ENCODE results near the gene MCTP1. TPM values are rescaled to one million over a fixed set of nuclear protein-coding genes. Genes with fewer than 3 reads are reported as not detected.

Gene MCTP1
- total RNA-seq, 1 experiment from 2014 or later = 2.5 TPM

- H3K9ac ChIP-seq (ENCODE audit: extremely low read depth, insufficient read length, low read length) = no peak overlapping the region
- H3K27ac ChIP-seq (ENCODE audit: insufficient read length, low read depth, low read length) = no peak overlapping the region
- no peak overlapping the region for H3T11ph ChIP-seq (ENCODE audit: low read length)
- no peak overlapping the region for H2BK120ac ChIP-seq (ENCODE audit: low read depth, low read length, poor library complexity, severe bottlenecking)
- no peak overlapping the region for H3K14ac ChIP-seq (ENCODE audit: insufficient read depth, low read length)
- H3K27me3 ChIP-seq (ENCODE audit: insufficient read depth, low read length) = no peaks in the 10 kb centered on the region
- H2AK5ac ChIP-seq (ENCODE audit: insufficient read length, low read length) = no peak overlapping the region
- no peaks in the 10 kb centered on the region for H3K23me2 ChIP-seq (ENCODE audit: insufficient read length, low read depth, low read length, poor library complexity, severe bottlenecking)
- TF ChIP-seq CTCF (conservative IDR thresholded peaks at IDR 0.05) = peak; percentile 35; the same call in 1 of the 3 replicates
- H2AFZ ChIP-seq (ENCODE audit: low read length) = no peak overlapping the region
- no peak overlapping the region for H2BK15ac ChIP-seq (ENCODE audit: low read depth, low read length)
- no peak overlapping the region for H4K91ac ChIP-seq (ENCODE audit: insufficient read length, low read depth, low read length)
- no peaks in the 10 kb centered on the region for H3K79me2 ChIP-seq (ENCODE audit: insufficient read depth, low read length)
- no peak overlapping the region for H3K18ac ChIP-seq (ENCODE audit: insufficient read length, low read depth, low read length)
- no peak overlapping the region for H3K4me3 Mint-ChIP-seq
- H4K20me1 ChIP-seq (ENCODE audit: control insufficient read depth, insufficient read depth, insufficient read length) = no peaks in the 10 kb centered on the region
- no CpG with 5 or more reads among the region's 2 CpGs for WGBS (ENCODE audit: extremely low coverage, insufficient read length, low lambda C conversion rate)
- H3K4me2 ChIP-seq (ENCODE audit: insufficient read depth, insufficient read length, low read length) = no peak overlapping the region
- H4K5ac ChIP-seq (ENCODE audit: insufficient read length, low read depth, low read length) = no peak overlapping the region
- H3K56ac ChIP-seq (ENCODE audit: insufficient read length, low read depth, low read length) = no peak overlapping the region
- H4K8ac ChIP-seq (replicated peaks; ENCODE audit: insufficient read length, low read depth, low read length) = no peak overlapping the region
- H3K4ac ChIP-seq (ENCODE audit: low read depth, low read length) = no peak overlapping the region
- H3K23ac ChIP-seq (ENCODE audit: insufficient read length, low read depth, low read length) = no peak overlapping the region
- H3K79me1 ChIP-seq (ENCODE audit: insufficient read depth, low read depth, low read length, poor library complexity, severe bottlenecking) = no peaks in the 10 kb centered on the region
- H2BK12ac ChIP-seq (ENCODE audit: insufficient read length, low read depth, low read length) = no peak overlapping the region
- no peaks in the 10 kb centered on the region for H3K4me1 Mint-ChIP-seq
- peaks cover 0 to 5% (median 0%) of the 10 kb centered on the region in 3 experiments; a peak in 4 of 7 replicates for H3K36me3 Mint-ChIP-seq (ENCODE audit: insufficient read depth in 1 of 3, low read depth in 3 of 3)
- H2BK20ac ChIP-seq (ENCODE audit: low read depth, low read length, poor library complexity, severe bottlenecking) = no peak overlapping the region
- peaks cover 0 to 4% of the 10 kb centered on the region in 2 experiments; a peak in 2 of 5 replicates for H3K9me3 Mint-ChIP-seq
- H2BK5ac ChIP-seq (ENCODE audit: insufficient read length, low read length) = no peak overlapping the region
- no peak overlapping the region for H3K27ac Mint-ChIP-seq
- H3K4me1 ChIP-seq (ENCODE audit: insufficient read depth, low read length) = no peaks in the 10 kb centered on the region
- no peaks in the 10 kb centered on the region for H3K9me3 ChIP-seq (ENCODE audit: control insufficient read depth, low read depth, low read length)
- no peak for DNase-seq
- no peaks in the 10 kb centered on the region for H3K27me3 Mint-ChIP-seq (ENCODE audit: low read depth)
Observed at GRCh38 chr5:94771742-94772141, 513.2 kb downstream of the MCTP1 start.

Data from H9 (cell line).